Heart left ventricle (tissue), 16 donors: Measurements from ENCODE around the gene LCN10. TPM values are rescaled to one million over a fixed set of nuclear protein-coding genes. Genes with fewer than 3 reads are reported as not detected.

Source experiments
- ATAC-seq, 4 donors: fragments of 200-7000 bp; cut with Tn5 transposase; one replicate each; pipeline ENCODE4 v1.9.1; 2020 to 2022; ENCODE audit warnings: moderate library complexity in 4 of 4, mild to moderate bottlenecking in 3 of 4, moderate number of reproducible peaks in 1 of 4
- DNase-seq, 5 donors: peaks; one replicate each; pipeline ENCODE4 v3.0.0-alpha.2; 2020
- H3K27ac ChIP-seq, 12 donors: fragments of 200-600 bp; sonication (generic) in 4 of 12; one replicate each; pipeline versions ENCODE4 v1.5.0 to v1.8.0; 2016 to 2022; ENCODE audit warnings: mild to moderate bottlenecking in 2 of 12
- H3K27me3 ChIP-seq, 9 donors: fragments of 200-600 bp; sonication (generic) in 2 of 9; one replicate each; pipeline versions ENCODE4 v1.5.1 to v1.8.0; 2016 to 2022; ENCODE audit warnings: mild to moderate bottlenecking in 3 of 9
- H3K36me3 ChIP-seq, 9 donors: fragments of 200-600 bp; sonication (generic) in 2 of 9; one replicate each; pipeline versions ENCODE4 v1.5.0 to v1.8.0; 2018 to 2022; ENCODE audit warnings: mild to moderate bottlenecking in 2 of 9
- H3K4me1 ChIP-seq, 12 donors: fragments of 200-600 bp; sonication (generic) in 4 of 12; one replicate each; pipeline versions ENCODE4 v1.5.0 to v1.8.0; 2016 to 2022; ENCODE audit warnings: mild to moderate bottlenecking in 3 of 12
- H3K4me3 ChIP-seq, 12 donors: fragments of 200-600 bp; sonication (generic) in 4 of 12; one replicate each; pipeline versions ENCODE4 v1.5.0 to v1.8.0; 2017 to 2022; ENCODE audit warnings: mild to moderate bottlenecking in 9 of 12, moderate library complexity in 4 of 12
- H3K9me3 ChIP-seq, 12 donors: fragments of 200-600 bp; sonication (generic) in 4 of 12; one replicate each; pipeline versions ENCODE4 v1.5.0 to v1.8.0; 2016 to 2022; ENCODE audit warnings: mild to moderate bottlenecking in 1 of 12
- POLR2A ChIP-seq, 2 donors: fragments of 450-650 bp; IDR thresholded peaks; one replicate each; pipeline ENCODE4 v1.6.1; 2017; ENCODE audit warnings: antibody characterized with exemption in 2 of 2, mild to moderate bottlenecking in 2 of 2, moderate library complexity in 2 of 2
- WGBS, 4 donors: extraction: QIAGEN DNeasy Blood & Tissue Kit in 2 of 4; methylation state at CpG; one replicate each; pipeline versions ENCODE4 v1.1.5 to v1.1.7; 2013 to 2018; 5-methylcytosine and 5-hydroxymethylcytosine counted together
- intact Hi-C, 10 donors: fragments of 100-400 bp; cut with DNase I; formaldehyde crosslinking; loops; one replicate each; pipeline versions ENCODE4 v1.11.1 to v1.14.2; 2022
- polyA plus RNA-seq, 2 donors: library from polyadenylated mRNA; stranded (reverse); fragments of 200-250 nt; gene quantifications; one replicate each; pipeline ENCODE4 v1.2.3, GENCODE V29; 2013
- total RNA-seq, 9 donors: library from RNA; depleted of rRNA in 2 of 9; stranded (reverse); fragments of >200 nt in 2 of 9; fragmentation: NEBNext Ultra II Directional in 3 of 9; extraction: Animal tissue kit (Norgen Biotek cat#: 25700) in 3 of 9; gene quantifications; one replicate each; pipeline versions ENCODE4 v1.1.0 to v1.2.4, GENCODE V29; 2016 to 2023
- TF ChIP-seq, protein P1 (sequence below), 12 donors: fragments of 200-600 bp; sonication (generic) in 4 of 12; IDR thresholded peaks; one replicate each; pipeline versions ENCODE4 v1.5.0 to v1.8.0; 2018 to 2022; ENCODE audit warnings: antibody characterized with exemption in 12 of 12, mild to moderate bottlenecking in 5 of 12
- donor health status: ischemic (EF 13 %, LVEDD 7.1; RV severe dilation, severe dysfunction).
- donor health status: healthy with polysubstance abuse.
- donor health status: DM: no; HTN: yes; CAD: no.
- donor health status: DM: no; HTN: no; CAD: no.
- donor health status: ischemic (EF 25% LVEDD 6.9; RV normal size, moderate dysfunction).
- donor health status: ischemic (EF 25% LVEDD 5.7; RV mildly dilated, moderate dysfunction).
- donor health status: healthy.
- donor health status: DM: yes; HTN: yes; CAD: no.
- donor health status: ischemic (EF 35%, LVEDD 5.7; RV mildly dilated, moderate dysfunction).
- donor health status: nonischemic (EF 11% LVEDD 7.7; RV severe dilation, severe dysfunction).
- donor health status: DM: yes; HTN: yes; CAD: no.
- donor health status: PGD.
- donor health status: ischemic (EF 29% LVEDD 5.4; RV normal size, mild dysfunction).
- donor health status: nonischemic (EF 23%, LVEDD 6.1; RV moderate dilation, normal function).

LCN10 gene
- total and polyA plus RNA-seq, 11 donors, result 0.50 to 40.7 (median 10.5) TPM

DNA sequence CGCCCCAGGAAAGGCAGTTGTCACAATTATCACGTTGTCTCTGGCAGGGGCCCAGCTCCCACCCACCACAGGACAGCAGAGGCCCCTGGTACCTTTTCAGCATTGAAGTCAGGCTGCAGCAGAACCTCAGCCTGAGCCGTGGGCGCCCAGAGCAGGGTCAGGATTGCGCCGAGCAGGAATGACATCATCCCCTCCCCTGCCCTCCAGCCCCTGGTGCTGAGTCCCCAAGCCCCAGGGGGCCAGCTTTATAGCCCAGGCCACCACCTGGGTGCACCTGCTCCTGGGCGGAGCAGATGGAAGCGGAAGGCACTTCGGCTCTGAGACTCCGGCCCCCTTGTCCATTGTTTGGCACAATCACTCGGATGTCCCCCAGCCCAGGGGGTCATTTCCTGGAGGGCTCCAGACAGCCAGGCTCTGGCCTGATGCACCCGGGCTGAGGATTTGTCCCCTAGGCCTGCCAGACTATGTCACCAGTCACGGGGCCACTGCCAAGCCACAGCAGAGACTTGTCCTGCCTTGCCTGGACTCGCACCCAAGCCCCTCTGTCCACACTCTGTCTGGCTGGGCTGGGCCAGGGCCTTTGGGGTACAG, 21.7 kb upstream of the LCN10 start, which contains the start of gene LCN15:
LCN15 (minus strand) TSS at position 218 of the 591 bp plus-strand sequence; CDS start at position 188, 30 bp downstream.
- Histone ChIP-seq H3K36me3 (no peaks in the 10 kb centered on the region), H3K4me1 (peaks cover 0 to 16% (median 2%) of the 10 kb centered on the region in 12 donors), H3K9me3 (no peaks in the 10 kb centered on the region), H3K4me3 (no peak within 1 kb of the TSS), H3K27ac (peak within 1 kb of the TSS in 5 of 12 donors; percentile 18 to 65 (median 41)), H3K27me3 (peaks cover 0 to 7% (median 3%) of the 10 kb centered on the region in 9 donors)
- ATAC-seq (peak in 3 of 4 donors; percentile 5 to 26 (median 8)), DNase-seq (peak in 1 of 5 donors; percentile 51)
- intact Hi-C loops, result no loop called here
- TF ChIP-seq, protein P1, sequence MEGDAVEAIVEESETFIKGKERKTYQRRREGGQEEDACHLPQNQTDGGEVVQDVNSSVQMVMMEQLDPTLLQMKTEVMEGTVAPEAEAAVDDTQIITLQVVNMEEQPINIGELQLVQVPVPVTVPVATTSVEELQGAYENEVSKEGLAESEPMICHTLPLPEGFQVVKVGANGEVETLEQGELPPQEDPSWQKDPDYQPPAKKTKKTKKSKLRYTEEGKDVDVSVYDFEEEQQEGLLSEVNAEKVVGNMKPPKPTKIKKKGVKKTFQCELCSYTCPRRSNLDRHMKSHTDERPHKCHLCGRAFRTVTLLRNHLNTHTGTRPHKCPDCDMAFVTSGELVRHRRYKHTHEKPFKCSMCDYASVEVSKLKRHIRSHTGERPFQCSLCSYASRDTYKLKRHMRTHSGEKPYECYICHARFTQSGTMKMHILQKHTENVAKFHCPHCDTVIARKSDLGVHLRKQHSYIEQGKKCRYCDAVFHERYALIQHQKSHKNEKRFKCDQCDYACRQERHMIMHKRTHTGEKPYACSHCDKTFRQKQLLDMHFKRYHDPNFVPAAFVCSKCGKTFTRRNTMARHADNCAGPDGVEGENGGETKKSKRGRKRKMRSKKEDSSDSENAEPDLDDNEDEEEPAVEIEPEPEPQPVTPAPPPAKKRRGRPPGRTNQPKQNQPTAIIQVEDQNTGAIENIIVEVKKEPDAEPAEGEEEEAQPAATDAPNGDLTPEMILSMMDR (IDR thresholded peaks at IDR 0.05), result no peak
- no peak for TF ChIP-seq POLR2A (IDR thresholded peaks at IDR 0.05)
- 65 to 81% (median 69%) methylated on average over 9 to 14 of the region's 14 CpGs for WGBS, 4 donors

DNA sequence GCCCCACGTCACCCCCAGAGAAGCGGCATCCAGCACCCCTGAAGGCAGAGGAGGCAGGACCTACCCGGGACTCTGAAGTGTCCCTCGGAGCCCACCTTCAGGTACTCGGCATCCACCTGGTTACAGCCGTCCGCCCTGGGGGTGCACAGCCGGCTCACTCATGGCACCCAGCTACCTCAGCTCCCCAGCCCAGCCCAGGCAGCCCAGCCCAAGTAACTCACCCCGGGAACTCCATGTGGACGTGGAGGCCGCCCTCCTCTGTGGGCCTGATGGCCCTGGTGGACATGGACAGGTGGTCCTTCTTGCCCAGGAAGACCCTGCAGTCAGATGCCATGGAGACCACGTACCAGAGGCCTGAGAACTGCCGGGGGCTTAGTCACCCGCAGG, 20.9 kb upstream of the LCN10 start:
- intact Hi-C loops, result no loop called here
- Histone ChIP-seq H3K4me3 (no peak overlapping the region), H3K9me3 (no peaks in the 10 kb centered on the region), H3K4me1 (peaks cover 0 to 16% (median 2%) of the 10 kb centered on the region in 12 donors), H3K36me3 (no peaks in the 10 kb centered on the region), H3K27ac (peak overlapping the region in 1 of 12 donors; percentile 53), H3K27me3 (peaks cover 0 to 7% (median 3%) of the 10 kb centered on the region in 9 donors)
- no peak for TF ChIP-seq POLR2A (IDR thresholded peaks at IDR 0.05)
- TF ChIP-seq, protein P1 (IDR thresholded peaks at IDR 0.05), result no peak
- ATAC-seq (no peak), DNase-seq (peak in 1 of 5 donors; percentile 59)
- WGBS, 4 donors, result 85 to 91% (median 89%) methylated on average over 8 to 14 of the region's 14 CpGs

DNA sequence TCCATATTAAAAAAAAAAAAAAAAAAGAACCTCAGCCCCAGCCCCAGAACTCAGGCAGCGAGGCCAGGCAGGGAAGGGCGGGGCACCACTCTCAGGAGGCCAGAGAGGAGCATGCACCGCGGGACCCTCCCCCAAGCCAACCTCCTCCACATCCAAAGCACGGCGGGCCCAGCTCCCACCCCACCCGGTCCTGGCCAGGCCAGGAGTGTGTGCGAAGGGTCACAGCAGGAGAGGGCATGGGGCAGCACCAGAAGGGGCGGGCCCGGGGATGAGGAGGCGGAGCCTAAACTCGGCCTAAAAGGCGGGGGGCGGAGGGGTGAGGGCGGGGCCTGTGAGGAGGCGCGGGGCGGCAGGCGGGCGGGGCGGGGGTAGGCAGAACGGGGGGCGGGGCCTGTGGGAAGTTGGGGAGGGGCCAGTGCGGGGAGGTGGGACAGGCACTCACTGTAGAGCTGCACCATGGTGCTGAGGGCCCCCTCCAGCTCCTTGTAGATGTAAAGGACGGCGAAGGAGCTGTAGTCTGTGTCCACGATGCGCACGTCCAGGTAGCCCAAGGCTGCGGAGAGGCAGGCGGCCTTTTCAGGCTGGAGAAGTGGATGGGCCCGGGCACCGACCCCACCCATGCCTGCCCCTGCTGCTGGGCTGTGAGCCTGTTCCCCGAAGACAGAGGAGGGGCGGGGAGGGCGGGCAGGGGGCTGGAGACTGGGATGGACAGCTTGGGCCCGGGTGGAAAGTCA, 20.3 kb upstream of the LCN10 start:
- Histone ChIP-seq H3K36me3 (no peaks in the 10 kb centered on the region), H3K4me1 (peaks cover 0 to 20% (median 2%) of the 10 kb centered on the region in 12 donors), H3K27me3 (peaks cover 0 to 6% (median 1%) of the 10 kb centered on the region in 9 donors), H3K27ac (no peak overlapping the region), H3K4me3 (no peak overlapping the region), H3K9me3 (no peaks in the 10 kb centered on the region)
- intact Hi-C loops, result no loop called here
- peak in 1 of 2 donors; percentile 22 for TF ChIP-seq POLR2A (IDR thresholded peaks at IDR 0.05)
- TF ChIP-seq, protein P1 (IDR thresholded peaks at IDR 0.05), result no peak
- DNase-seq, result peak in 4 of 5 donors; percentile 32 to 76 (median 56)
- WGBS, 4 donors, result 18 to 27% (median 26%) methylated on average over 20 to 36 of the region's 37 CpGs
- ATAC-seq, result peak in 3 of 4 donors; percentile 25 to 40 (median 40)

DNA sequence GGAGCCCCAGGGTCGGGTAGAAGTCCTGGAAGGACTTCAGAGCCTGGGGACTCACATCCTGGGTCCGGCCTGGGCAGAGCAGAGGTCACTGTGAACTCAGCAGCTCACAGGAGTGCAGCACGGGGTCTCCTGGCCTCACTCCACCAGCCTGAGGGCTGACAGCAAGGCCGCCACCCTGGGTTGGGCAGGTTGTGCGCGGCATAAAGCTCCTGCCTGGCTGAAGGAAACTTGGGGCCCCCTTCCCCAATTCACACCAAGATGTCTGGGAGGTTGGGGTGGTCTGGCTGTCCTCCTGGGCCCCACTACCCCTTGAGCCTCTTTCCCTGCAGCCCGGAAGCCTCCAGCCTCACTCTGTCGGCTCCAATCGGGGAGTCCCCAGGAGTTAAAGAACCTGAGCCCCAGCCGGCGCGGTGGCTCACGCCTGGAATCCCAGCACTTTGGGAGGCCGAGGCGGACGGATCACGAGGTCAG, 19.5 kb upstream of the LCN10 start:
- intact Hi-C loops, result no loop called here
- DNase-seq (no peak), ATAC-seq (no peak)
- H3K27ac ChIP-seq, result no peak overlapping the region
- H3K27me3 ChIP-seq, result peaks cover 0 to 5% (median 0%) of the 10 kb centered on the region in 9 donors
- no peak overlapping the region for H3K4me3 ChIP-seq
- no peaks in the 10 kb centered on the region for H3K9me3 ChIP-seq
- no peaks in the 10 kb centered on the region for H3K36me3 ChIP-seq
- WGBS, 4 donors, result 78 to 87% (median 86%) methylated on average over 15 to 17 of the region's 17 CpGs
- H3K4me1 ChIP-seq, result peaks cover 0 to 20% (median 2%) of the 10 kb centered on the region in 12 donors
- TF ChIP-seq POLR2A (IDR thresholded peaks at IDR 0.05), result no peak
- TF ChIP-seq, protein P1 (IDR thresholded peaks at IDR 0.05), result no peak
